HepG2 (cell line): ENCODE data around the gene FLYWCH1. TPM values are rescaled to one million over a fixed set of nuclear protein-coding genes. Genes with fewer than 3 reads are reported as not detected.

Experiments used
- ATAC-seq: fragments of 200-7000 bp; cut with Tn5 transposase; 3 replicates; pipeline ENCODE4 v1.9.1; 2020; ENCODE audit warnings: mild to moderate bottlenecking, moderate library complexity
- BruUV-seq: library from RNA; stranded (reverse); fragments of 400-500 nt; replicated peaks from 2 replicates; lab custom pipeline; 2021; lab: Mats Ljungman, UMichigan
- CTCF ChIA-PET: fragments of 300-600 bp; formaldehyde crosslinking; extraction: SDS; loops from one replicate; lab custom pipeline; 2021; ENCODE audit warnings: low total read pairs, inconsistent platforms, low intra/inter-chr PET ratio; lab: Yijun Ruan, JAX
- POLR2A ChIA-PET: fragments of 350-600 bp; sonication (Branson Sonifier 250); formaldehyde crosslinking; loops from one replicate; lab custom pipeline; 2020; ENCODE audit warnings: antibody characterized with exemption, inconsistent platforms; lab: Yijun Ruan, JAX
- DNase-seq: peaks from one replicate; pipeline ENCODE4 v3.0.0-alpha.2; 2015; ENCODE audit warnings: low spot score
- FAIRE-seq: peaks from 3 replicates; lab custom pipeline; 2011; peaks lifted over from hg19 to GRCh38; lab: Jason Lieb, UNC
- H2AFZ ChIP-seq: one replicate; pipeline ENCODE4 v1.6.1; 2011; ENCODE audit warnings: low read length, inconsistent platforms
- H3K27ac ChIP-seq: fragments of 300-600 bp; 3 replicates; pipeline ENCODE4 v1.8.0; 2011; ENCODE audit warnings: mixed run types, mild to moderate bottlenecking, mixed read lengths, low read length, inconsistent platforms; ENCODE audit not compliant: insufficient read depth; ENCODE audit errors: extremely low read length
- H3K27me3 ChIP-seq, 2 experiments: fragments of 200-600 bp in 1 of 2; 2 replicates in 1 of 2; 3 replicates in 1 of 2; pipeline versions ENCODE4 v1.6.0 to v1.8.0; 2011; ENCODE audit warnings: low read length in 2 of 2, mild to moderate bottlenecking in 2 of 2, moderate library complexity in 2 of 2, inconsistent platforms in 1 of 2; ENCODE audit not compliant: insufficient read depth in 2 of 2, control insufficient read depth in 1 of 2
- H3K36me3 ChIP-seq, 2 experiments: fragments of 200-600 bp in 1 of 2; replicated peaks in 1 of 2; 2 replicates in 1 of 2; 3 replicates in 1 of 2; pipeline versions ENCODE4 v1.5.1 to v1.8.0; 2011; ENCODE audit warnings: low read length in 2 of 2, inconsistent platforms in 1 of 2; ENCODE audit not compliant: insufficient read depth in 2 of 2, control insufficient read depth in 1 of 2
- H3K4me1 ChIP-seq: 2 replicates; pipeline ENCODE4 v1.5.1; 2012; ENCODE audit warnings: low read length, inconsistent platforms; ENCODE audit not compliant: insufficient read depth
- H3K4me2 ChIP-seq: 2 replicates; pipeline ENCODE4 v1.6.0; 2011; ENCODE audit warnings: low read depth, low read length, inconsistent platforms
- H3K4me3 ChIP-seq, 3 experiments: fragments of 200-600 bp in 1 of 3; sonication (generic), shearing (Covaris generic) in 1 of 3; replicated peaks in 1 of 3; 2 replicates each; pipeline ENCODE4 v1.5.1; 2011 to 2016; ENCODE audit warnings: low read length in 3 of 3, inconsistent platforms in 2 of 3, low read depth in 2 of 3, mild to moderate bottlenecking in 2 of 3, control low read depth in 1 of 3, mixed read lengths in 1 of 3; ENCODE audit not compliant: insufficient read depth in 1 of 3
- H3K79me2 ChIP-seq: one replicate; pipeline ENCODE4 v1.6.1; 2011; ENCODE audit warnings: low read length, inconsistent platforms; ENCODE audit not compliant: insufficient read depth
- H3K9ac ChIP-seq: 2 replicates; pipeline ENCODE4 v1.6.0; 2011; ENCODE audit warnings: mild to moderate bottlenecking, low read depth, low read length, inconsistent platforms; ENCODE audit not compliant: insufficient read depth
- H3K9me3 ChIP-seq: 2 replicates; pipeline ENCODE4 v1.5.1; 2012; ENCODE audit warnings: mild to moderate bottlenecking, low read length
- H4K20me1 ChIP-seq: 2 replicates; pipeline ENCODE4 v1.6.0; 2011; ENCODE audit warnings: inconsistent platforms, mild to moderate bottlenecking, low read length, moderate library complexity; ENCODE audit not compliant: insufficient read depth
- BRCA1 ChIP-seq: sonication (generic); formaldehyde crosslinking; IDR thresholded peaks from 2 replicates; pipeline ENCODE4 v1.4.0; 2020; ENCODE audit warnings: missing genetic modification reagents
- GTF3A ChIP-seq: sonication (generic); formaldehyde crosslinking; conservative IDR thresholded peaks from 2 replicates; pipeline ENCODE4 v1.4.0; 2020; ENCODE audit warnings: mild to moderate bottlenecking, missing genetic modification reagents
- HNF1A ChIP-seq, 2 experiments: sonication (generic) in 1 of 2; formaldehyde crosslinking in 1 of 2; IDR thresholded peaks; 2 replicates each; pipeline versions ENCODE4 v1.4.0 to v1.6.1; 2016 to 2020; ENCODE audit warnings: borderline replicate concordance in 1 of 2, low read depth in 1 of 2, mild to moderate bottlenecking in 1 of 2, missing genetic modification reagents in 1 of 2
- MATR3 ChIP-seq: sonication (generic); formaldehyde crosslinking; IDR thresholded peaks from 2 replicates; pipeline ENCODE4 v1.4.0; 2020; ENCODE audit warnings: missing genetic modification reagents
- MEIS1 ChIP-seq: sonication (generic); formaldehyde crosslinking; IDR thresholded peaks from 2 replicates; pipeline ENCODE4 v1.9.0; 2021; ENCODE audit warnings: mild to moderate bottlenecking, missing genetic modification reagents, moderate library complexity, borderline replicate concordance
- MIXL1 ChIP-seq: IDR thresholded peaks from 2 replicates; pipeline ENCODE4 v1.6.1; 2016
- PATZ1 ChIP-seq: sonication (generic); formaldehyde crosslinking; IDR thresholded peaks from 2 replicates; pipeline ENCODE4 v1.4.0; 2020; ENCODE audit warnings: missing genetic modification reagents
- RBFOX2 ChIP-seq: fragments of 200-400 bp; formaldehyde crosslinking; IDR thresholded peaks from 2 replicates; pipeline ENCODE4 v1.6.1; 2017; ENCODE audit warnings: low read depth, mild to moderate bottlenecking, low read length
- SSRP1 ChIP-seq: IDR thresholded peaks from 2 replicates; pipeline ENCODE4 v1.6.1; 2016; ENCODE audit warnings: control low read depth
- TCF7 ChIP-seq: sonication (generic); IDR thresholded peaks from 2 replicates; pipeline ENCODE4 v1.6.1; 2016; ENCODE audit warnings: antibody characterized with exemption, low read depth
- ZNF441 ChIP-seq: sonication (generic); formaldehyde crosslinking; IDR thresholded peaks from 2 replicates; pipeline ENCODE4 v1.7.0; 2021; ENCODE audit warnings: missing genetic modification reagents, borderline replicate concordance
- ZNF687 ChIP-seq: sonication (generic); formaldehyde crosslinking; IDR thresholded peaks from 2 replicates; pipeline ENCODE4 v1.5.1; 2020; ENCODE audit warnings: mild to moderate bottlenecking, missing genetic modification reagents, moderate library complexity
- WGBS: methylation state at CpG from one replicate; pipeline ENCODE4 v1.1.6; 2017; ENCODE audit warnings: low lambda C conversion rate; 5-methylcytosine and 5-hydroxymethylcytosine counted together
- in situ Hi-C: cut with HindIII; loops from 2 replicates; pipeline ENCODE4 v1.10.0; 2017; ENCODE audit warnings: low pct_unique_long_range_greater_than_20kb; ENCODE audit not compliant: extremely low pct_ligation_motif_present
- intact Hi-C: fragments of 100-400 bp; cut with micrococcal nuclease; formaldehyde crosslinking; loops from one replicate; pipeline ENCODE4 v1.10.0; 2022; ENCODE audit not compliant: unreplicated experiment
- polyA plus RNA-seq, 8 experiments: library from polyadenylated mRNA; depleted of rRNA in 3 of 8; stranded (reverse) in 7 of 8; unstranded in 1 of 8; fragments of >200 nt; fragmentation: Illumina TruSeq in 4 of 8; extraction: Trizol in 4 of 8; gene quantifications; 2 replicates each; pipeline versions ENCODE4 v1.2.1 to v1.2.3, GENCODE V29; 2011 to 2016; ENCODE audit warnings: low read depth in 4 of 8, missing spikeins in 1 of 8, mixed read lengths in 1 of 8; ENCODE audit not compliant: insufficient read depth in 1 of 8
- total RNA-seq, 5 experiments: library from RNA; depleted of rRNA; stranded (reverse); fragments of >200 nt; fragmentation: Illumina TruSeq; extraction: Trizol; gene quantifications; 2 replicates each; pipeline ENCODE4 v1.2.3, GENCODE V29; 2016; ENCODE audit warnings: low read depth in 1 of 5

The FLYWCH1 gene
- total and polyA plus RNA-seq, 2 of the 13 experiments (the other 11 are each of a cell fraction or from before 2014, with no cell fraction given) = 7.3 to 12.4 TPM

- FAIRE-seq = no peak
- intact Hi-C loops = no loop called here
- TF ChIP-seq MEIS1 (CRISPR knock-in tag) (peak; percentile 21; the same call in 1 of the 2 replicates), MATR3 (CRISPR knock-in tag) (no peak), MIXL1 (CRISPR knock-in tag) (no peak), TCF7 (no peak), ZNF441 (CRISPR knock-in tag) (no peak), RBFOX2 (0 out of 2 replicates have a peak, but pooled peaks have one; percentile 22), GTF3A (0 out of 2 replicates have a peak, but pooled peaks have one; percentile 19), BRCA1 (CRISPR knock-in tag) (no peak), SSRP1 (CRISPR knock-in tag) (no peak), HNF1A (IDR thresholded peaks at IDR 0.05; ENCODE audit: low read depth) (no peak), HNF1A (CRISPR knock-in tag; IDR thresholded peaks at IDR 0.05; ENCODE audit: borderline replicate concordance) (0 out of 2 replicates have a peak, but pooled peaks have one; percentile 28), PATZ1 (CRISPR knock-in tag) (peak; percentile 72), ZNF687 (CRISPR knock-in tag) (no peak)
These were observed 51.5 kb downstream of the FLYWCH1 start for GRCh38 chr16:2963074-2963722.

More at GRCh38 chr16:2963074-2963722, 51.5 kb downstream of the FLYWCH1 start:
- Histone ChIP-seq H3K27ac (no peak overlapping the region), H3K9ac (0 out of 2 replicates have a peak overlapping the region, but pooled peaks have one; percentile 22), H3K27me3 (peaks cover 0 to 15% of the 10 kb centered on the region in 2 experiments; a peak in 3 of 5 replicates), H2AFZ (no peak overlapping the region), H3K9me3 (no peaks in the 10 kb centered on the region), H3K79me2 (no peaks in the 10 kb centered on the region), H3K4me3 (peak overlapping the region; percentile 51 to 78 (median 63); a peak in 5 of 6 replicates), H3K36me3 (no peaks in the 10 kb centered on the region), H3K4me2 (peak overlapping the region; percentile 91), H4K20me1 (no peaks in the 10 kb centered on the region), H3K4me1 (peaks cover 26% of the 10 kb centered on the region)
- in situ Hi-C loops = no loop called here
- peak; percentile 8; the same call in 2 of the 3 replicates for ATAC-seq
- BruUV-seq = no TSS peak
- 0% methylated on average over 12 of the region's 40 CpGs for WGBS
- ChIA-PET CTCF (interaction anchor here (1.5 kb wide), 1 partner anchor 20 kb away, joined by 3 read pairs; no protein-coding TSS in a partner anchor), POLR2A (interaction anchor here (0.5 to 2.5 kb wide), 6 partner anchors 17 to 235 kb away, joined by 3 to 10 read pairs (median 4); partner anchors contain the start of gene PKMYT1)
- DNase-seq = no peak
